Measurements from ENCODE around the gene ADK. TPM values are rescaled to one million over a fixed set of nuclear protein-coding genes. Genes with fewer than 3 reads are reported as not detected.

The ADK gene
- total RNA-seq, 1 experiment from 2014 or later, result 26.8 TPM

- H3K4me1 ChIP-seq (ENCODE audit: insufficient read depth, low read length), result no peaks in the 10 kb centered on the region
- no peak overlapping the region for H2BK15ac ChIP-seq (ENCODE audit: low read depth, low read length)
- H3K4me2 ChIP-seq (ENCODE audit: insufficient read depth, insufficient read length, low read length), result no peak overlapping the region
- no peak overlapping the region for H3K4me3 Mint-ChIP-seq
- TF ChIP-seq CTCF (conservative IDR thresholded peaks at IDR 0.05), result no peak
- no peak overlapping the region for H2AK5ac ChIP-seq (ENCODE audit: insufficient read length, low read length)
- H2AFZ ChIP-seq (ENCODE audit: low read length), result no peak overlapping the region
- H4K8ac ChIP-seq (replicated peaks; ENCODE audit: insufficient read length, low read depth, low read length), result no peak overlapping the region
- H2BK20ac ChIP-seq (ENCODE audit: low read depth, low read length, poor library complexity, severe bottlenecking), result no peak overlapping the region
- no peaks in the 10 kb centered on the region for H3K23me2 ChIP-seq (ENCODE audit: insufficient read length, low read depth, low read length, poor library complexity, severe bottlenecking)
- H3K27ac Mint-ChIP-seq, result no peak overlapping the region
- no peaks in the 10 kb centered on the region for H3K79me2 ChIP-seq (ENCODE audit: insufficient read depth, low read length)
- H3K27me3 ChIP-seq (ENCODE audit: insufficient read depth, low read length), result no peaks in the 10 kb centered on the region
- H3K14ac ChIP-seq (ENCODE audit: insufficient read depth, low read length), result no peak overlapping the region
- peaks cover 0 to 4% (median 4%) of the 10 kb centered on the region in 3 experiments; a peak in 4 of 7 replicates for H3K36me3 Mint-ChIP-seq (ENCODE audit: insufficient read depth in 1 of 3, low read depth in 3 of 3)
- no peaks in the 10 kb centered on the region for H3K27me3 Mint-ChIP-seq (ENCODE audit: low read depth)
- H2BK5ac ChIP-seq (ENCODE audit: insufficient read length, low read length), result no peak overlapping the region
- no peak overlapping the region for H3K56ac ChIP-seq (ENCODE audit: insufficient read length, low read depth, low read length)
- no peak overlapping the region for H3K27ac ChIP-seq (ENCODE audit: insufficient read length, low read depth, low read length)
- no peaks in the 10 kb centered on the region for H4K20me1 ChIP-seq (ENCODE audit: control insufficient read depth, insufficient read depth, insufficient read length)
- H3K4me1 Mint-ChIP-seq, result peaks cover 3 to 4% of the 10 kb centered on the region in 2 experiments; a peak in 1 of 4 replicates
- no peak overlapping the region for H4K5ac ChIP-seq (ENCODE audit: insufficient read length, low read depth, low read length)
- no peak overlapping the region for H4K91ac ChIP-seq (ENCODE audit: insufficient read length, low read depth, low read length)
- H3K9ac ChIP-seq (ENCODE audit: extremely low read depth, insufficient read length, low read length), result no peak overlapping the region
- no peak overlapping the region for H3K23ac ChIP-seq (ENCODE audit: insufficient read length, low read depth, low read length)
- no peaks in the 10 kb centered on the region for H3K9me3 ChIP-seq (ENCODE audit: control insufficient read depth, low read depth, low read length)
- no peaks in the 10 kb centered on the region for H3K9me3 Mint-ChIP-seq
- no peak overlapping the region for H2BK120ac ChIP-seq (ENCODE audit: low read depth, low read length, poor library complexity, severe bottlenecking)
- DNase-seq, result no peak
- H2BK12ac ChIP-seq (ENCODE audit: insufficient read length, low read depth, low read length), result no peak overlapping the region
- WGBS (ENCODE audit: extremely low coverage, insufficient read length, low lambda C conversion rate), result no CpG with 5 or more reads among the region's 2 CpGs
- H3T11ph ChIP-seq (ENCODE audit: low read length), result no peak overlapping the region
- no peak overlapping the region for H3K4ac ChIP-seq (ENCODE audit: low read depth, low read length)
- H3K18ac ChIP-seq (ENCODE audit: insufficient read length, low read depth, low read length), result no peak overlapping the region
- H3K79me1 ChIP-seq (ENCODE audit: insufficient read depth, low read depth, low read length, poor library complexity, severe bottlenecking), result no peaks in the 10 kb centered on the region
Measured at GRCh38 chr10:74202356-74202755, 51.3 kb downstream of the ADK start.
